Measurements from ENCODE around the gene NSUN2.
"Not testable (repeated sequence)": the region's sequence is repeated elsewhere in the genome, so short reads cannot be mapped to it uniquely, and the experiment has no call there.

Gene NSUN2

DNA sequence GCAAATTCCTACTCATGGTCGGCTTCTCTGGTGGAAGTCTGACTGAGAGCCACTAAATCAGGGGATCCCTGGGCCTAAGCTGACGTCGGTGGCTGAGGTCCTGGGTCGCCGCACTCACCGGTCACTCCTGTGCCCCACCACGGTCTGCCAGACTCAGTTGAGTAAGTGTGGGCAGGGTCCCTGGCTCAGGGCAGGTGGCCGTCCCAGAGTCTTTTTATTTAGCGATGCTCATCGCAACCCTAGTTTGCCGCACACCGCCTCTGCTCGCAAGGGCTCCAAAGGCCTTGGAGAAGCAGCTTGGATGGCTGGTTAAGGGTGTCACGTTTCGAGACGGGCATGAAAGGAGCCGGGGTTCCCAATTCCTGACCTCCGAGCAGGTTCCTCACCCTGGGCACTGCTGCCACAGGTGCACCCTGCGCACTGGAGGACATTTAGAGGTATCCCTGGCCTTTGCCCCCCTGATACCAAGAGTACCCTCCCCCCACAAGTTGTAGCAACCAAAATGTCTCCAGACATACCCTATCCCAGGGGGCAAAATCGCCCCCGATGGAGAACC is 59.9 kb downstream of the NSUN2 start:
- Histone ChIP-seq H3K36me3 (ENCODE audit: control insufficient read depth, insufficient read depth, low read length) (no peaks in the 10 kb centered on the region), H3K4me3 (replicated peaks; ENCODE audit: low read depth, low read length) (no peak overlapping the region), H3K27me3 (replicated peaks; ENCODE audit: control insufficient read depth, insufficient read depth, low read length) (no peaks in the 10 kb centered on the region; the same call in none of the 2 replicates)
- DNase-seq (ENCODE audit: extremely low read depth, insufficient read length): no peak
- TF ChIP-seq, protein P1, sequence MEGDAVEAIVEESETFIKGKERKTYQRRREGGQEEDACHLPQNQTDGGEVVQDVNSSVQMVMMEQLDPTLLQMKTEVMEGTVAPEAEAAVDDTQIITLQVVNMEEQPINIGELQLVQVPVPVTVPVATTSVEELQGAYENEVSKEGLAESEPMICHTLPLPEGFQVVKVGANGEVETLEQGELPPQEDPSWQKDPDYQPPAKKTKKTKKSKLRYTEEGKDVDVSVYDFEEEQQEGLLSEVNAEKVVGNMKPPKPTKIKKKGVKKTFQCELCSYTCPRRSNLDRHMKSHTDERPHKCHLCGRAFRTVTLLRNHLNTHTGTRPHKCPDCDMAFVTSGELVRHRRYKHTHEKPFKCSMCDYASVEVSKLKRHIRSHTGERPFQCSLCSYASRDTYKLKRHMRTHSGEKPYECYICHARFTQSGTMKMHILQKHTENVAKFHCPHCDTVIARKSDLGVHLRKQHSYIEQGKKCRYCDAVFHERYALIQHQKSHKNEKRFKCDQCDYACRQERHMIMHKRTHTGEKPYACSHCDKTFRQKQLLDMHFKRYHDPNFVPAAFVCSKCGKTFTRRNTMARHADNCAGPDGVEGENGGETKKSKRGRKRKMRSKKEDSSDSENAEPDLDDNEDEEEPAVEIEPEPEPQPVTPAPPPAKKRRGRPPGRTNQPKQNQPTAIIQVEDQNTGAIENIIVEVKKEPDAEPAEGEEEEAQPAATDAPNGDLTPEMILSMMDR (IDR thresholded peaks at IDR 0.05; ENCODE audit: insufficient read depth, low read length, poor library complexity, severe bottlenecking): no peak

- TF ChIP-seq, protein P1 (IDR thresholded peaks at IDR 0.05; ENCODE audit: insufficient read depth, low read length, poor library complexity, severe bottlenecking): no peak
- Histone ChIP-seq H3K27me3 (replicated peaks; ENCODE audit: control insufficient read depth, insufficient read depth, low read length) (no peaks in the 10 kb centered on the region; the same call in none of the 2 replicates), H3K36me3 (ENCODE audit: control insufficient read depth, insufficient read depth, low read length) (no peaks in the 10 kb centered on the region), H3K4me3 (replicated peaks; ENCODE audit: low read depth, low read length) (no peak overlapping the region)
- no peak for DNase-seq (ENCODE audit: extremely low read depth, insufficient read length)
These were observed 60.6 kb downstream of the NSUN2 start for GRCh38 chr5:6572086-6572824.

GRCh38 chr5:6571607-6572006 is 61.2 kb downstream of the NSUN2 start:
- not testable (repeated sequence) for DNase-seq (ENCODE audit: extremely low read depth, insufficient read length); H3K4me3 ChIP-seq (replicated peaks; ENCODE audit: low read depth, low read length); H3K27me3 ChIP-seq (replicated peaks; ENCODE audit: control insufficient read depth, insufficient read depth, low read length); H3K36me3 ChIP-seq (ENCODE audit: control insufficient read depth, insufficient read depth, low read length)

DNA sequence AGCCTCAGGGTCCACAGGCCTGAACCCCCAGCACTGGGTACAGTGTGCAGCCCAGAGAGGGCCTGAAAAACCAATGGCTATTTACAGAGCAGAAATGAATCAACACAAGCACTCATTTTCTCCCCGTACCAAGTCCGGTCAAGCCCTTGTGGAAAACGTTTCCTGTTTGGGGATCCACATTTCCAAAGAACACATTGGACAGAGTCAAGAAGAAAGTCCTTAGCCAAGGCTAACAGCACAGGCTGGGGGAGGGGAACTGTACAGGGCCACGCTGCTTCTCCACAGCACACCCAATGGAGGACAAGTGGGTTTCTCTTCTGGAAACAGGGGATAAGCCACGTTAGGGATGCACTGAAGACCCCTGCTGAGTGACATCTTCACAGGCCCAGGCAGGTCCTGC is 62.3 kb downstream of the NSUN2 start:
- DNase-seq (ENCODE audit: extremely low read depth, insufficient read length): no peak
- Histone ChIP-seq H3K4me3 (replicated peaks; ENCODE audit: low read depth, low read length) (no peak overlapping the region), H3K36me3 (ENCODE audit: control insufficient read depth, insufficient read depth, low read length) (no peaks in the 10 kb centered on the region), H3K27me3 (replicated peaks; ENCODE audit: control insufficient read depth, insufficient read depth, low read length) (no peaks in the 10 kb centered on the region; the same call in none of the 2 replicates)
- TF ChIP-seq, protein P1 (IDR thresholded peaks at IDR 0.05; ENCODE audit: insufficient read depth, low read length, poor library complexity, severe bottlenecking): no peak

DNA sequence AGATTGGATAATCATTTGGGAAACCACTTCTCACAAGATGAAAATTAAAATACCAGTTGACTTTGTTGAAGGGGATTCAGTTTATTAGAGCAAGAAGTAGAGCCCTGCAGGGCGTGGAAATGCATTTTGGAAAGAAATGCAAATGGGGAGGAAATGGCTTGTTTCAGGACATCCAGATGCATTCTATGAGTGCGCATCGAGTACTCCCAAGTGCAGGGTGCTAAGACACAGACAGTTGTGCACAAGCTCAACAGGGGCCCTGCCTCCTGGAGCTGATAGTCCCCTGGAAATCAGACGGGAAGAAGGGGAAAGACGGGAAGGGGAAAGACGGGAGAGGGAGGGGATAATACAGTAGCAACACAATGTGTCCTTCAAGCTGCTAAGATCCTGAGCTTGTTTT is 64.0 kb downstream of the NSUN2 start:
- DNase-seq (ENCODE audit: extremely low read depth, insufficient read length): no peak
- TF ChIP-seq, protein P1 (IDR thresholded peaks at IDR 0.05; ENCODE audit: insufficient read depth, low read length, poor library complexity, severe bottlenecking): no peak
- H3K36me3 ChIP-seq (ENCODE audit: control insufficient read depth, insufficient read depth, low read length): no peaks in the 10 kb centered on the region
- H3K4me3 ChIP-seq (replicated peaks; ENCODE audit: low read depth, low read length): no peak overlapping the region
- H3K27me3 ChIP-seq (replicated peaks; ENCODE audit: control insufficient read depth, insufficient read depth, low read length): no peaks in the 10 kb centered on the region; the same call in 1 of the 2 replicates

- DNase-seq (ENCODE audit: extremely low read depth, insufficient read length): no peak
These were observed 64.5 kb downstream of the NSUN2 start for GRCh38 chr5:6568383-6568782.

More at GRCh38 chr5:6568383-6568782, 64.5 kb downstream of the NSUN2 start:
- Histone ChIP-seq H3K36me3 (ENCODE audit: control insufficient read depth, insufficient read depth, low read length) (no peaks in the 10 kb centered on the region), H3K27me3 (replicated peaks; ENCODE audit: control insufficient read depth, insufficient read depth, low read length) (no peaks in the 10 kb centered on the region), H3K4me3 (replicated peaks; ENCODE audit: low read depth, low read length) (no peak overlapping the region)
- TF ChIP-seq, protein P1 (IDR thresholded peaks at IDR 0.05; ENCODE audit: insufficient read depth, low read length, poor library complexity, severe bottlenecking): no peak
